Measurements from ENCODE around the gene LOXL4.

Gene LOXL4

GRCh38 chr10:98294270-98294627, 26.3 kb upstream of the LOXL4 start:
- DNase-seq (ENCODE audit: low read depth): no peak

- DNase-seq (ENCODE audit: low read depth): no peak
These were observed 25.7 kb upstream of the LOXL4 start for GRCh38 chr10:98293550-98294269.

GRCh38 chr10:98292971-98293370, 25.0 kb upstream of the LOXL4 start:
- no peak for DNase-seq (ENCODE audit: low read depth)

GRCh38 chr10:98289802-98290209, 21.8 kb upstream of the LOXL4 start:
- DNase-seq (ENCODE audit: low read depth): no peak

- DNase-seq (ENCODE audit: low read depth): no peak
These were observed 19.3 kb upstream of the LOXL4 start for GRCh38 chr10:98287321-98287720.

GRCh38 chr10:98286419-98286818, 18.4 kb upstream of the LOXL4 start:
- DNase-seq (ENCODE audit: low read depth): no peak

- DNase-seq (ENCODE audit: low read depth): no peak
These were observed 17.4 kb upstream of the LOXL4 start for GRCh38 chr10:98285416-98285815.

GRCh38 chr10:98276311-98276710, 8.3 kb upstream of the LOXL4 start:
- no peak for DNase-seq (ENCODE audit: low read depth)

GRCh38 chr10:98274562-98274961, 6.6 kb upstream of the LOXL4 start:
- no peak for DNase-seq (ENCODE audit: low read depth)

- DNase-seq (ENCODE audit: low read depth): no peak
These were observed 5.3 kb upstream of the LOXL4 start for GRCh38 chr10:98273057-98273850.

- no peak for DNase-seq (ENCODE audit: low read depth)
These were observed 4.7 kb upstream of the LOXL4 start for GRCh38 chr10:98272656-98273055.

GRCh38 chr10:98272245-98272644, 4.3 kb upstream of the LOXL4 start:
- no peak for DNase-seq (ENCODE audit: low read depth)

GRCh38 chr10:98270786-98271185, 2.8 kb upstream of the LOXL4 start:
- DNase-seq (ENCODE audit: low read depth): no peak

GRCh38 chr10:98270073-98270740, 2.2 kb upstream of the LOXL4 start:
- no peak for DNase-seq (ENCODE audit: low read depth)

- no peak for DNase-seq (ENCODE audit: low read depth)
These were observed 1.5 kb upstream of the LOXL4 start for GRCh38 chr10:98269435-98269912.

- no peak for DNase-seq (ENCODE audit: low read depth)
These were observed 869 bp upstream of the LOXL4 start for GRCh38 chr10:98268694-98269431.

- no peak for DNase-seq (ENCODE audit: low read depth)
These were observed 713 bp downstream of the LOXL4 start for GRCh38 chr10:98267069-98267893.

- no peak for DNase-seq (ENCODE audit: low read depth)
These were observed 1.3 kb downstream of the LOXL4 start for GRCh38 chr10:98266647-98267046.

GRCh38 chr10:98265403-98266378, 2.3 kb downstream of the LOXL4 start:
- DNase-seq (ENCODE audit: low read depth): no peak

Measured in stimulated activated CD8-positive, alpha-beta memory T cell treated with anti-CD3 and anti-CD28 coated beads, Interleukin-12 subunit alpha, Interleukin-12 subunit beta, amount 100 ng/mL, for 4 hours (primary cell).